ENCODE measurements around the gene C1QL3.

Gene C1QL3

GRCh38 chr10:16536155-16536554, 14.5 kb upstream of the C1QL3 start:
- H3K36me3 ChIP-seq (ENCODE audit: low read depth), result no peaks in the 10 kb centered on the region
- H3K9me3 ChIP-seq (ENCODE audit: severe bottlenecking), result no peaks in the 10 kb centered on the region
- H3K27ac ChIP-seq (ENCODE audit: poor library complexity, severe bottlenecking), result no peak overlapping the region
- TF ChIP-seq CTCF (IDR thresholded peaks at IDR 0.05; ENCODE audit: poor library complexity, severe bottlenecking), result no peak
- DNase-seq (ENCODE audit: low spot score), result no peak
- no peak for ATAC-seq (ENCODE audit: low read depth)
- no peak overlapping the region for H3K4me3 ChIP-seq (ENCODE audit: severe bottlenecking)
- H3K4me1 ChIP-seq (ENCODE audit: insufficient read depth, poor library complexity, severe bottlenecking), result no peaks in the 10 kb centered on the region
- no peaks in the 10 kb centered on the region for H3K27me3 ChIP-seq (ENCODE audit: insufficient read depth, poor library complexity, severe bottlenecking)

- Histone ChIP-seq H3K36me3 (ENCODE audit: low read depth) (no peaks in the 10 kb centered on the region), H3K9me3 (ENCODE audit: severe bottlenecking) (no peaks in the 10 kb centered on the region), H3K27me3 (ENCODE audit: insufficient read depth, poor library complexity, severe bottlenecking) (no peaks in the 10 kb centered on the region), H3K27ac (ENCODE audit: poor library complexity, severe bottlenecking) (no peak overlapping the region), H3K4me1 (ENCODE audit: insufficient read depth, poor library complexity, severe bottlenecking) (no peaks in the 10 kb centered on the region), H3K4me3 (ENCODE audit: severe bottlenecking) (no peak overlapping the region)
- no peak for TF ChIP-seq CTCF (IDR thresholded peaks at IDR 0.05; ENCODE audit: poor library complexity, severe bottlenecking)
- DNase-seq (ENCODE audit: low spot score), result no peak
- no peak for ATAC-seq (ENCODE audit: low read depth)
Measured at GRCh38 chr10:16529853-16530252, 8.2 kb upstream of the C1QL3 start.

GRCh38 chr10:16527452-16527851, 5.8 kb upstream of the C1QL3 start:
- Histone ChIP-seq H3K4me3 (ENCODE audit: severe bottlenecking) (no peak overlapping the region), H3K36me3 (ENCODE audit: low read depth) (no peaks in the 10 kb centered on the region), H3K27me3 (ENCODE audit: insufficient read depth, poor library complexity, severe bottlenecking) (peaks cover 9% of the 10 kb centered on the region), H3K9me3 (ENCODE audit: severe bottlenecking) (no peaks in the 10 kb centered on the region), H3K4me1 (ENCODE audit: insufficient read depth, poor library complexity, severe bottlenecking) (no peaks in the 10 kb centered on the region), H3K27ac (ENCODE audit: poor library complexity, severe bottlenecking) (no peak overlapping the region)
- no peak for TF ChIP-seq CTCF (IDR thresholded peaks at IDR 0.05; ENCODE audit: poor library complexity, severe bottlenecking)
- DNase-seq (ENCODE audit: low spot score) (no peak), ATAC-seq (ENCODE audit: low read depth) (no peak)

DNA sequence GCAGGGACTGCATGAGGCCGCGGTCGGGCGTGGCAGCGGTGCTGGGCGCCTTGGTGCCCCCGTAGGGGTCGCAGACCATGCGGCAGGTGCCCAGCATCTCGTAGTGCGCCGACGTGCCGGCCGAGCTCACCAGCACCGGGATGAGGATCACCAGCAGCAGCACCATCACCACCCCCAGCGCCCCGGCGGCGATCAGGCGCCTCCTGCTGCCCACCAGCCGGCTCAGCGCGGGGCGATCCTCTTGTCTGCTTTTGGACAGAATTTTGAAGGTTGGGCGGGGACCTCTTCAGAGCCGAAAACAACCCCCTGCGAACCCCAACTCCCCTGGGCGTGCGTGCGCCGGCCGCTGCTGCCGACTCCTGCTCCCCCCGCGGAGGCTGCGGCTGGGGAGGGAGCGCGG, 779 bp downstream of the C1QL3 start:
- H3K4me3 ChIP-seq (ENCODE audit: severe bottlenecking), result peak overlapping the region; percentile 15
- H3K9me3 ChIP-seq (ENCODE audit: severe bottlenecking), result no peaks in the 10 kb centered on the region
- H3K4me1 ChIP-seq (ENCODE audit: insufficient read depth, poor library complexity, severe bottlenecking), result no peaks in the 10 kb centered on the region
- DNase-seq (ENCODE audit: low spot score) (no peak), ATAC-seq (ENCODE audit: low read depth) (peak; percentile 55)
- peak; percentile 16 for TF ChIP-seq CTCF (IDR thresholded peaks at IDR 0.05; ENCODE audit: poor library complexity, severe bottlenecking)
- no peaks in the 10 kb centered on the region for H3K36me3 ChIP-seq (ENCODE audit: low read depth)
- no peak overlapping the region for H3K27ac ChIP-seq (ENCODE audit: poor library complexity, severe bottlenecking)
- peaks cover 41% of the 10 kb centered on the region for H3K27me3 ChIP-seq (ENCODE audit: insufficient read depth, poor library complexity, severe bottlenecking)

DNA sequence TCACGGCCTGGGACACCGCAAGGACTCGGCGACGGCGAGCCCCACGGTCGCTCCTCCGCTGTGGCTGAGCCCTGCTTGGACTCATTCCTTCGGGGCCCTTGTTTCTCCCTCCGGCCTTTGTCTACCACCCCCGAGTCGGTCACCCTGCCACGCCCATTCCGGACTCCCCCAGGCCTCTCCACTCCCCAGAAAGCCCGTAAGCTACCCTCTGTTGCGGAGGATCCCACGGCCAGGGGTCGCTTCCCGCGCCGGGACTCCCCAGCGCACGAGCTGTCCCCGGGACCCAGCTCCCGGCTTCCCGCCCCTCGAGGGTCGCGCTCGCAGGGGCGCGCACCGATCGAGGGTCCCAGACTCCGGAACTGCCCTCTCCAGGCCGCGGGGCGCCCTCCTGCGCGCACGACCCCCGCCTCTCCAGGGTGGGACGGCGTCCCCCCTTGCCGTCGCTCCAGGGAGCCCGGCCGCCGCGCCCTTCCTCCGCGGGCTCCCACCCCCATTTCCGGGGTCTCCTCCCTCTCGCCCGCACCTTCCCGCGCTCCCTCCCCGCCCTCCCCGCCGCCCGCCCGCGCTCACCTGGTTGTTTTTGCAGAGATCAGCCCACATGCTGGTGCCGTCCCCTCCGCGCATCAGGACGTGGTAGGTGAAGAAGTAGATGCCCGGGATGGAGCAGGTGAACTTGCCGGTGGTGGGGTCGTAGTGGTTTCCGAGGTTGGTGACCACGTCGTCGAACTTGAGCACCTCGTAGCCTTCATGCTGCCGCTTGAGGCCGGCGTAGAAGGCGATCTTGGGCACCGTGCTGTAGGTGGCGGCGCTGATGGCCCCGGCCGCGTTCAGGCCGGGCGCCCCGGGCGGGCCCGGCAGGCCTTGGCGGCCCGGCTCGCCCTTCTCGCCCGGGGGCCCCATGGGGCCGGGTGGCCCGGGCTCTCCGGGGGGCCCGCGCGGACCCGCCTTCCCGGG, 1.5 kb downstream of the C1QL3 start:
- ATAC-seq (ENCODE audit: low read depth), result peak; percentile 53; the same call in 2 of the 3 replicates
- DNase-seq (ENCODE audit: low spot score), result no peak
- Histone ChIP-seq H3K9me3 (ENCODE audit: severe bottlenecking) (no peaks in the 10 kb centered on the region), H3K36me3 (ENCODE audit: low read depth) (no peaks in the 10 kb centered on the region), H3K4me1 (ENCODE audit: insufficient read depth, poor library complexity, severe bottlenecking) (no peaks in the 10 kb centered on the region), H3K27ac (ENCODE audit: poor library complexity, severe bottlenecking) (no peak overlapping the region), H3K27me3 (ENCODE audit: insufficient read depth, poor library complexity, severe bottlenecking) (peaks cover 41% of the 10 kb centered on the region), H3K4me3 (ENCODE audit: severe bottlenecking) (peak overlapping the region; percentile 15)
- no peak for TF ChIP-seq CTCF (IDR thresholded peaks at IDR 0.05; ENCODE audit: poor library complexity, severe bottlenecking)

All from RWPE2 (cell line).